Measurements from ENCODE around the gene EIF1. TPM values are rescaled to one million over a fixed set of nuclear protein-coding genes. Genes with fewer than 3 reads are reported as not detected.
A peak's percentile ranks its signal among the peaks of the same experiment; 100 is the strongest.

Gene EIF1
- total RNA-seq, 1 experiment from 2014 or later: 481 TPM

GRCh38 chr17:41738077-41738800 is 49.6 kb downstream of the EIF1 start (continued):
- TF ChIP-seq PREB (CRISPR knock-in tag; IDR thresholded peaks at IDR 0.05; ENCODE audit: borderline replicate concordance): no peak
- no peak for TF ChIP-seq ZNF317 (CRISPR knock-in tag; IDR thresholded peaks at IDR 0.05; ENCODE audit: borderline replicate concordance, low read depth)
- TF ChIP-seq FOXP1 (CRISPR knock-in tag; IDR thresholded peaks at IDR 0.05; ENCODE audit: borderline replicate concordance): no peak
- no peak for TF ChIP-seq E2F5 (CRISPR knock-in tag; IDR thresholded peaks at IDR 0.05)
- TF ChIP-seq NR2C2 (CRISPR knock-in tag; IDR thresholded peaks at IDR 0.05): no peak
- no peak for TF ChIP-seq ZNF423 (CRISPR knock-in tag; IDR thresholded peaks at IDR 0.05)
- TF ChIP-seq RELA (CRISPR knock-in tag; IDR thresholded peaks at IDR 0.05; ENCODE audit: borderline replicate concordance): no peak
- TF ChIP-seq CREM (CRISPR knock-in tag; IDR thresholded peaks at IDR 0.05): no peak
- TF ChIP-seq, protein P1, sequence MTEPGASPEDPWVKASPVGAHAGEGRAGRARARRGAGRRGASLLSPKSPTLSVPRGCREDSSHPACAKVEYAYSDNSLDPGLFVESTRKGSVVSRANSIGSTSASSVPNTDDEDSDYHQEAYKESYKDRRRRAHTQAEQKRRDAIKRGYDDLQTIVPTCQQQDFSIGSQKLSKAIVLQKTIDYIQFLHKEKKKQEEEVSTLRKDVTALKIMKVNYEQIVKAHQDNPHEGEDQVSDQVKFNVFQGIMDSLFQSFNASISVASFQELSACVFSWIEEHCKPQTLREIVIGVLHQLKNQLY (CRISPR knock-in tag; IDR thresholded peaks at IDR 0.05): no peak
- no peak for TF ChIP-seq ZNF121 (CRISPR knock-in tag; IDR thresholded peaks at IDR 0.05)
- no peak for TF ChIP-seq NFYB (CRISPR knock-in tag; conservative IDR thresholded peaks at IDR 0.05; ENCODE audit: low read depth)
- TF ChIP-seq, protein P2, sequence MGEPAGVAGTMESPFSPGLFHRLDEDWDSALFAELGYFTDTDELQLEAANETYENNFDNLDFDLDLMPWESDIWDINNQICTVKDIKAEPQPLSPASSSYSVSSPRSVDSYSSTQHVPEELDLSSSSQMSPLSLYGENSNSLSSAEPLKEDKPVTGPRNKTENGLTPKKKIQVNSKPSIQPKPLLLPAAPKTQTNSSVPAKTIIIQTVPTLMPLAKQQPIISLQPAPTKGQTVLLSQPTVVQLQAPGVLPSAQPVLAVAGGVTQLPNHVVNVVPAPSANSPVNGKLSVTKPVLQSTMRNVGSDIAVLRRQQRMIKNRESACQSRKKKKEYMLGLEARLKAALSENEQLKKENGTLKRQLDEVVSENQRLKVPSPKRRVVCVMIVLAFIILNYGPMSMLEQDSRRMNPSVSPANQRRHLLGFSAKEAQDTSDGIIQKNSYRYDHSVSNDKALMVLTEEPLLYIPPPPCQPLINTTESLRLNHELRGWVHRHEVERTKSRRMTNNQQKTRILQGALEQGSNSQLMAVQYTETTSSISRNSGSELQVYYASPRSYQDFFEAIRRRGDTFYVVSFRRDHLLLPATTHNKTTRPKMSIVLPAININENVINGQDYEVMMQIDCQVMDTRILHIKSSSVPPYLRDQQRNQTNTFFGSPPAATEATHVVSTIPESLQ (CRISPR knock-in tag; IDR thresholded peaks at IDR 0.05): no peak
- no peak for TF ChIP-seq ZNF138 (CRISPR knock-in tag; conservative IDR thresholded peaks at IDR 0.05)
- TF ChIP-seq IRF2 (CRISPR knock-in tag; IDR thresholded peaks at IDR 0.05; ENCODE audit: borderline replicate concordance, low read depth): no peak
- TF ChIP-seq, protein P3, sequence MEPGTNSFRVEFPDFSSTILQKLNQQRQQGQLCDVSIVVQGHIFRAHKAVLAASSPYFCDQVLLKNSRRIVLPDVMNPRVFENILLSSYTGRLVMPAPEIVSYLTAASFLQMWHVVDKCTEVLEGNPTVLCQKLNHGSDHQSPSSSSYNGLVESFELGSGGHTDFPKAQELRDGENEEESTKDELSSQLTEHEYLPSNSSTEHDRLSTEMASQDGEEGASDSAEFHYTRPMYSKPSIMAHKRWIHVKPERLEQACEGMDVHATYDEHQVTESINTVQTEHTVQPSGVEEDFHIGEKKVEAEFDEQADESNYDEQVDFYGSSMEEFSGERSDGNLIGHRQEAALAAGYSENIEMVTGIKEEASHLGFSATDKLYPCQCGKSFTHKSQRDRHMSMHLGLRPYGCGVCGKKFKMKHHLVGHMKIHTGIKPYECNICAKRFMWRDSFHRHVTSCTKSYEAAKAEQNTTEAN (CRISPR knock-in tag; IDR thresholded peaks at IDR 0.05): no peak
- TF ChIP-seq, protein P4, sequence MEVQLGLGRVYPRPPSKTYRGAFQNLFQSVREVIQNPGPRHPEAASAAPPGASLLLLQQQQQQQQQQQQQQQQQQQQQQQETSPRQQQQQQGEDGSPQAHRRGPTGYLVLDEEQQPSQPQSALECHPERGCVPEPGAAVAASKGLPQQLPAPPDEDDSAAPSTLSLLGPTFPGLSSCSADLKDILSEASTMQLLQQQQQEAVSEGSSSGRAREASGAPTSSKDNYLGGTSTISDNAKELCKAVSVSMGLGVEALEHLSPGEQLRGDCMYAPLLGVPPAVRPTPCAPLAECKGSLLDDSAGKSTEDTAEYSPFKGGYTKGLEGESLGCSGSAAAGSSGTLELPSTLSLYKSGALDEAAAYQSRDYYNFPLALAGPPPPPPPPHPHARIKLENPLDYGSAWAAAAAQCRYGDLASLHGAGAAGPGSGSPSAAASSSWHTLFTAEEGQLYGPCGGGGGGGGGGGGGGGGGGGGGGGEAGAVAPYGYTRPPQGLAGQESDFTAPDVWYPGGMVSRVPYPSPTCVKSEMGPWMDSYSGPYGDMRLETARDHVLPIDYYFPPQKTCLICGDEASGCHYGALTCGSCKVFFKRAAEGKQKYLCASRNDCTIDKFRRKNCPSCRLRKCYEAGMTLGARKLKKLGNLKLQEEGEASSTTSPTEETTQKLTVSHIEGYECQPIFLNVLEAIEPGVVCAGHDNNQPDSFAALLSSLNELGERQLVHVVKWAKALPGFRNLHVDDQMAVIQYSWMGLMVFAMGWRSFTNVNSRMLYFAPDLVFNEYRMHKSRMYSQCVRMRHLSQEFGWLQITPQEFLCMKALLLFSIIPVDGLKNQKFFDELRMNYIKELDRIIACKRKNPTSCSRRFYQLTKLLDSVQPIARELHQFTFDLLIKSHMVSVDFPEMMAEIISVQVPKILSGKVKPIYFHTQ (CRISPR knock-in tag; IDR thresholded peaks at IDR 0.05): no peak
- TF ChIP-seq CTCF (IDR thresholded peaks at IDR 0.05): peak; percentile 98
- TF ChIP-seq HMGA2 (CRISPR knock-in tag; IDR thresholded peaks at IDR 0.05): no peak
- TF ChIP-seq JUN (CRISPR knock-in tag; IDR thresholded peaks at IDR 0.05): no peak
- no peak for TF ChIP-seq FOXJ3 (CRISPR knock-in tag; IDR thresholded peaks at IDR 0.05; ENCODE audit: borderline replicate concordance)
- TF ChIP-seq TCF7 (CRISPR knock-in tag; IDR thresholded peaks at IDR 0.05; ENCODE audit: low read depth): no peak
- TF ChIP-seq, protein P5, sequence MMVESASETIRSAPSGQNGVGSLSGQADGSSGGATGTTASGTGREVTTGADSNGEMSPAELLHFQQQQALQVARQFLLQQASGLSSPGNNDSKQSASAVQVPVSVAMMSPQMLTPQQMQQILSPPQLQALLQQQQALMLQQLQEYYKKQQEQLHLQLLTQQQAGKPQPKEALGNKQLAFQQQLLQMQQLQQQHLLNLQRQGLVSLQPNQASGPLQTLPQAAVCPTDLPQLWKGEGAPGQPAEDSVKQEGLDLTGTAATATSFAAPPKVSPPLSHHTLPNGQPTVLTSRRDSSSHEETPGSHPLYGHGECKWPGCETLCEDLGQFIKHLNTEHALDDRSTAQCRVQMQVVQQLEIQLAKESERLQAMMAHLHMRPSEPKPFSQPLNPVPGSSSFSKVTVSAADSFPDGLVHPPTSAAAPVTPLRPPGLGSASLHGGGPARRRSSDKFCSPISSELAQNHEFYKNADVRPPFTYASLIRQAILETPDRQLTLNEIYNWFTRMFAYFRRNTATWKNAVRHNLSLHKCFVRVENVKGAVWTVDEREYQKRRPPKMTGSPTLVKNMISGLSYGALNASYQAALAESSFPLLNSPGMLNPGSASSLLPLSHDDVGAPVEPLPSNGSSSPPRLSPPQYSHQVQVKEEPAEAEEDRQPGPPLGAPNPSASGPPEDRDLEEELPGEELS (CRISPR knock-in tag; IDR thresholded peaks at IDR 0.05): no peak
- no peak for TF ChIP-seq STAT6 (CRISPR knock-in tag; conservative IDR thresholded peaks at IDR 0.05; ENCODE audit: low read depth)

All from WTC11 (cell line).